Activated T-cell treated with anti-CD3 and anti-CD28 coated beads for 24 hours (primary cell): ENCODE measurements around the gene SPTBN4.
A peak's percentile ranks its signal among the peaks of the same experiment; 100 is the strongest.
"Not testable (repeated sequence)": the region's sequence is repeated elsewhere in the genome, so short reads cannot be mapped to it uniquely, and the experiment has no call there.

Source experiments
- DNase-seq: peaks from one replicate; pipeline ENCODE4 v3.0.0-alpha.2; 2020; ENCODE audit warnings: low read depth

Gene SPTBN4

DNA sequence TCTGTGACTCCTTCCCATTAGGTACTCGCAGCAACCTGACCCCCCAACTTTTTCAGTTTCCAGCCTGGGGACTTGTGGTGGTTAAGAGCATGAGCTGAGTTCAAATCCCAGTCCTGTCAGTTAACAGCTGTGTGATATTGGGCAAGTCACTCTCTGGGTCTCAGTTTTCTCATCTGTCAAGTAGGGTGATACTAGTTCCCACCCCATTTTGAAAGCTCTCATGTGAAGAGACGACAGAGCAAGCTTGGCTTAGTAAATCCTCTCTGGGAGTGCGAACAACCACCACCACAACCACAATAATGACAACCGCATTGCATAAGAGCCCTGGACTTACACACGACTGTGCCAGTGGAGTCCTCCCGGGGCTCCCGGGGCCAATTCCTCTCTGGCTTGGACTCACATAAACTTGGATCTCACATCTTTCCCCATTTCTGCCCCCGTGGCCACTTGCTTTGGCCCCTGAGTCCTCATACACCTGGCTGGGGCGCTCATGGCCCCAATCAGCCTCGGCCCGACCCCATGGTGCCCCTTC, 1.7 kb upstream of the SPTBN4 start:
- DNase-seq: peak; percentile 2

DNA sequence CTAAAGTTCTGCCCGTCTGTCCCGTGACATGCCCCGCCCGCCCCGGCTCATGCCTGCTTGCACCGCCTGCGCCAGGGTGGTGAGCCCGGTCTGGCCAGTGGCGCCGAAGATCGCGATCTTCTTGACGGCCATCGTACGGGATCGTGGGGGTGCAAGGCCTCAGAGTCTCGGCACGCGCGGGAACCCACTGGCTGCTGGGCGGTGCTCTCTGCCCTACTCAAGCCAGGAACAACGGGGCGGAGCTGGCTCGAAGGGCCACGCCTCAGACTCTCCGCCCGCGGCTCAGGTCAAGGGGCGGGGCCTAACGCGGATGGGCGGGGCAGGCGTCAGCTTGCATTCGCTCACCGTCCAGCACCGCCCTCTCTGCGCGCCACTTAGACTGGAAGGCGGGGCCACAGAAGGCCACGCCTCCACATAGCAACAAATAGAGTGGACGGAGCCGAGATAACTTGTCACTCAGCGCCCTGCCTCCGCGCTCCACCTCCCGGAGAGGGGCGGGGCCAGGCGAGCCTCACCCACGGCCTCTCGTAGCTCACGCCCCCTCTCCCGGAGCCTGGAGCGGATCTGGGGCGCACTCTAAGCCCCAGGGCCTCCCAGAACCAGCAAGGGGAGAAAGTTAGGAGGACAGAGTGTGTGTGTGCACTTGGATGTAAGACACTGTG, 1.1 kb upstream of the SPTBN4 start, which contains the start of gene BLVRB:
BLVRB (minus strand) TSS at position 189 of the 662 bp plus-strand sequence; CDS start at position 132, 57 bp downstream.
- peak; percentile 99 for DNase-seq

DNA sequence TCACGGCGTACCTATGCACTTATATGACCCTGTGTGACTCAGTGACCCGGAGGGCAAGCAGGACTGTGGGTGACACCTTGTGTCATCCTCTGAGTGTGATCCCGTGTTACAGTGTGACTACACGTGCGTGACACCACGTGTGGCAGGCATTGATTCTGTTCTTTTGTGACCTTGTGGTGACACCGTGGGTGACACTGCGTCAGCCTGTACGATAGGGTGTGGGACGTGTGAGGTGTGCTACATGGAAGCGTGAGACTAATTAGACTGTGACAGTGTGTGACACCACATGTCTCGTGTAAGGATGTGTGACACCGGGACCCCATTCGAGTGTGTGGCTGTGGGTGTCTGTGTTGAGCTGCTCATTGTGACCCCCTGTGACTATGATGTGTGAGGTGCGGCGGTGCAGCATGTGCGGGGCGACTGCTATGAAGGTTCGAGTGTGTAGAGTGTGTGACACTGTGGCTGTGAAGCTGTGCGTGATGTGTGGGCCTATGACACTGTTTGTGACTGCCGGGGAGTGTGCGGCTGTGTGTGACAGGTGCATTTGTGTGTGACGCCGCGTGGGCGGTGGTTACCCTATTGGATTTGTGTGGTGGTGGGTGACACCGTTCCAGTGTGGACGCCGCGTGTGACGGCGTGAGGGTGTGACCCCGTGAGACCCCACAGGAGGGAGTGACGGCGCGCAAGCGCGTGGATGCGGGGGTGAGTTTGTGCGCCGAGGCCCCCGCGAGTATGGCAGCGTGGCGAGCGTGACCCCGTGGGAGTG, 399 bp upstream of the SPTBN4 start:
- DNase-seq: peak; percentile 63

DNA sequence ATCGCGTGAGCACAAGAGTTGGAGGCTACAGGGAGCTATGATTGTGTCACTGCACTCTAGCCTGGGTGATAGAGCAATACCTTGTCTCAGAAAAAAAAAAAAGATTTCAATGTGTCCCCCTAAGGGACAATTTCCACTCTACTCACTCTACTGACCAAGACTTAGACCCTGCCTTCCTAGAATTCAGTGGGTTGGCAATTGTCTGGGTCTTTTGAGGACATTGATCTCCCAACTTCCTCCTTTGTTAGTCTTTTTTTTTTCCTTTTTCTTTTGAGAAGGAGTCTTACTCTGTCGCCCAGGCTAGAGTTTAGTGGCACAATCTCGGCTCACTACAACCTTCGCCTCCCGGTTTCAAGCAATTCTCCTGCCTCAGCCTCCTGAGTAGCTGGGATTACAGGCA, 2.2 kb downstream of the SPTBN4 start:
- no peak for DNase-seq

DNA sequence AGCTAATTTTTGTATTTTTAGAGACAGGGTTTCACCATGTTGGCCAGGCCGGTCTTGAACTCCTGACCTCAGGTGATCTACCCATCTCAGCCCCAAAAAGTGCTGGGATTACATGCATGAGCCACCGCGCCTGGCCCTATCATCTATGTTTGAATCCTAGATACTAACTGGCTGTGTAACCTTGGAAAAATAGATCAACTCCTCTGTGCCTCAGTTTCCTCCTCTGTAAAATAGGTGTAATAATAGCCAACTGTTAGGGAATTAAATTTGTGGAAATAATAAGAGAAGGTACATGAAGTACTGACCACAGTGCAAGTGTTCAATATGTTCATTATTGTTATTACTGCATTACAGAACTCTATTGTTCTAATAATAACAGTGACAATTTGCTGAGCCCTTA, 4.3 kb downstream of the SPTBN4 start:
- no peak for DNase-seq

DNA sequence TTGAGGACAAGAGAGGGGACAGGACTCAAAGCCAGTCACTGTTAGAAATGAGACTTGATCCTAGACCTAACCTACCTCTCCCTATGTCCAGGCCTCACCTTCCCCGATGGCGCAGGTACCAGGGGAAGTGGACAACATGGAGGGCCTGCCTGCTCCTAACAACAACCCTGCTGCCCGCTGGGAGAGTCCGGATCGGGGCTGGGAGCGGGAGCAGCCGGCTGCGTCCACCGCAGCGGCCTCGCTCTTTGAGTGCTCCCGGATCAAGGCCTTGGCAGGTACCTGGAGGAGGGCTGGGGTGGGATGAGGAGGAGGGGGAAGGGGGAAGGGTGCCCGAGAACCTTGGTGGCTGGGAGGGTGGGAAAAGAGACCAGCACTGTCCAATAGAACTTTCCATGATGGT, 5.7 kb downstream of the SPTBN4 start:
- DNase-seq: no peak

DNA sequence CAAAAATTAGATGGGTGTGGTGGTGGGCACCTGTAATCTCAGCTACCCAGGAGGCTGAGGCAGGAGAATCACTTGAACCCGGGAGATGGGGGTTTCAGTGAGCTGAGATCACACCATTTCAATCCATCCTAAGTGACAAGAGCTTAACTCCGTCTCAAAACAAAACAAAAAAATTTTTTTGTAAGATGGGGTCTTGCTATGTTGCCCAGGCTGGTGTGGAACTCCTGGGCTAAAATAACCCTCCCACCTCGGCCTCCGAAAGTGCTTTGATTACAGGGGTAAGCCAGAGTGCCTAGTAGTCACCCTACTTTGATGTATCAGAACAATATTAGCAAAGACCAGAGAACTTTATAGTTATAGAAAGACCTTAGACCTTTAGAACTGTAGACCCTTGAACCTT, 7.9 kb downstream of the SPTBN4 start:
- DNase-seq: no peak

DNA sequence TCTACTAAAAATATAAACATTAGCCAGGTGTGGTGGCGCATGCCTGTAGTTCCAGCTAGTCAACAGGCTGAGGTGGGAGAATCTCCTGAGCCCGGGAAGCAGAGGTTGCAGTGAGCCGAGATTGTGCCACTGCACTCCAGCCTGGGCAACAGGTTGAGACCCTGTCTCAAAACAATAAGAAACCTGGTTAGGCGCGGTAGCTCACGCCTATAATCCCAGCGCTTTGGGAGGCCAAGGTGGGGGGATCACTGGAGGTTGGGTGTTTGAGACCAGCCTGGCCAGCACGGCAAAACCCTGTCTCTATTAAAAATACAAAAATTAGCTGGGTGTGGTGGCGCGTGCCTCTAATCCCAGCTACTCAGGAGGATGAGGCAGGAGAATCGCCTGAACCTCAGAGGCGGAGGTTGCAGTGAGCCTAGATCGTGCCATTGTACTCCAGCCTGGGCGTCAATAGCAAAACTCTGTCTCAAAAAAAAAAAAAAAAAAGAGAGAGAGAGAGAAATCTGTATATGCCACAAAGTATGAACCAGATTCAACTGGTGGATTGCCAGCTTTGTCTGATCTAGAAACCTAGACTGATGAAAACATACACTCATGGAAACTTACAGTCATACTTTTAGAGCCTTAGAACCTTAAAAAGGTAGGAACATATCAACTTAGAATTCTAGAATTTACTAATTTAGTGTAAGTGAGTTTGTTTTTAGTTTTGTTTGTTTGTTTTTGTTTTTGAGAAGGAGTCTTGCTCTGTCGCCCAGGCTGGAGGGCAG, 9.3 kb downstream of the SPTBN4 start:
- not testable (repeated sequence) for DNase-seq

DNA sequence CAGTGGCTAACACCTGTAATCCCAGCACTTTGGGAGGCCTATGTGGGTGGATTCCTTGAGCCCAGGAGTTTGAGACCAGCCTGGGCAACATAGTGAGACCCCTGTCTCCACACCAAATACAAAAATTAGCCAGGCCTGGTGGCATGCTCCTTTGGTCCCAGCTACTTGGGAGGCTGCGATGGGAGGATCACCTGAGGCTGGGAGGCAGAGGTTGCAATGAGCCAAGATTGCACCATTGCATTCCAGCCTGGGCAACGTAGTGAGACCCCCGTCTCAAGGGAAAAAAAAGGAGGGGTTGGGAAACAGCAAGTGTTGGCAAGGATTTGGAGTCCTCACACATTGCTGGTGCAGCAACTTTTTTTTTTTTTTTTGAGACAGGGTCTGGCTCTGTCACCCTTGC, 19.2 kb downstream of the SPTBN4 start:
- no peak for DNase-seq

DNA sequence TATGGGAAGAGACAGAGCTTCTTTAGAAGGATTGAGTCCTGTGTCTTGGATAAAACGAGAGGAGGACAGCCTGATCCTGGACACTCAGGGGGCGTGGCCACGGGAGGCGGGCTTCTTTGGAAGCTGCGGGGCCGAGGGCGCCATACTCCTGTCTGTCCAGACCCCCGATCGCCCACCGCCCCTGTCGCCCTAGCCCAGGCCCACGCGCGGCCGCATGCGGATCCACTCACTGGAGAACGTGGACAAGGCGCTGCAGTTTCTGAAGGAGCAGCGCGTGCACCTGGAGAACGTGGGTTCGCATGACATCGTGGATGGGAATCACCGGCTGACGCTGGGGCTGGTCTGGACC, 23.1 kb downstream of the SPTBN4 start:
- DNase-seq: no peak

DNA sequence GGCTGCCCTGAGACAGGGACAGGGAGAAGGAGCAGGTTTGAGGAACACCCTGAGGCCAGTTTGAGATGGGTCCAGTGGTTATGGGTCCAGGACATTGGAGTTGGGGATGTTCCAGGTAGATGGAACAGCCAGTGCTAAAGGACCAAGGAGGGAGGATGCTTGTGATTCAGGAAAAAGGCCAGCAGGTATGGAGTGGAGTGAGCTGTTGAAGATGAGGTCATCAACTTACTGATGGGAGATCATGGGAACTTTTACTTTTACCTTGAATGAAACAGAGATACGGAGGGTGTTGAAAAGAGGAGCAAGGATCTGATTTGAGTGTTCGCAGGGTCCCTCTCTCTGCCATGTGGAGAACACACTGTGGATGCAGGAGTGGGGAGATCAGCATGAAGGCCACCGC, 25.5 kb downstream of the SPTBN4 start:
- DNase-seq: no peak

DNA sequence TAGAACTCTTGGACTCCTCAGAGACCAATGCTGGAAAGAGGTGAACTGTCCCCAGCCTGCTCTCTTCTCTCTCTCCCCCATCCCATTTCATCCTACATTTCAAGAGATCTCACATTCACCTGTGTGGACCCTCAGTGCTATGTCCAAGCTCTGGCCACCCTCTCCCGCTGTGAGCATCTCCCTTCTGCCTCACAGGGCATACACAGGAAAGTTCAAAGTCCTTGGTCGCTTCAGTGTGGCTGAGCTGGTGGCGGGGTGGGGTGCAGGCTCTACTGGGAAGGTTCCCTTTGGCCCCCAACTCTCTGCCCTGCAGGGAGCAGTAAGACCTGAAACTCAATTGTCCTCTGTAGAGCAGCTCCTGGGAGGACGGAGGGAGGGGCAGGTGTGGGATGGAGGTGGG, 27.0 kb downstream of the SPTBN4 start:
- DNase-seq: no peak

DNA sequence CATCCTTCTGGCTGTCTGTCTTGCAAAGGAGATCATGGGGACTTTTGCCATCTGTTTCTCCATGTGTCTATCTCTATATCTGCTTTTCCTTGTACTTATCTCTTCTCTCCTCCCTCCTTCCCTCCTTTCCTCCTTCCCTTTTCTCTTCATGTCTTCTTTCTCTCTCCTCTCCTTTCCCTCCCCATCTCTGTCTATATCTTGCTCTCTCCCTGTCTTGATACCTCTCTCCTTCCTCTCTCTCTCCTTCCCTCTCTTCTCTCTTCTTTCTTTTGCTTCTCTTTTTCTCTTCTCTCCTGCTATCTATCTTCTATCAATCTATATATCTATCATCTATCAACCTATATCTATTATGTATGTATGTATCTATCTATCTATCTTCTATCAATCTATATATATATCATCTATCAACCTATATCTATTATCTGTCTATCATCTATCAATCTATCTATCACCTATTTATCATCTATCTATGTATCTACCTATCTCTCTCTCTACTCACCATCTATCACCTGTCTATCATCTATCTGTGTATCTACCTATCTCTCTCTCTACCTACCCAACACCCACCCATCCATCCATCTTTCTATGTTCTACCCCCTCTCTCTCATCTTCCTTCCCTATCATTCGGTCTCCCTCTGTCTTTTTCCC, 27.5 kb downstream of the SPTBN4 start:
- no peak for DNase-seq

DNA sequence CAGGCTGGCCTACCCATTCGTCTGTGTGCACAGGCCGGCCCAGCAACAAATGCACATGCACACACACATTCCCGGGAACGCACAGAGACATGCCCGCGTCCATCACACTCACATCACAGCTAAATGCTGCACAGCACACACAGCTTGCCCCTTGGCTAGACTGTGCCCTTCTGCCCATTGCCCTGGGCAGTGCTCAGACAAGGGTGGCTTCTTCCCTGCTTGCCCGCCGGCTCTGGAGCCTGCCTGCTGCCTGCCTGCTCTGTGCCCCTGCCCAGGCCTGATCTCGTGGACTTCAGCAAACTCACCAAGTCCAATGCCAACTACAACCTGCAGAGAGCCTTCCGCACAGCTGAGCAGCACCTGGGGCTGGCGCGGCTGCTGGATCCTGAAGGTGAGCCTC, 30.4 kb downstream of the SPTBN4 start:
- no peak for DNase-seq

DNA sequence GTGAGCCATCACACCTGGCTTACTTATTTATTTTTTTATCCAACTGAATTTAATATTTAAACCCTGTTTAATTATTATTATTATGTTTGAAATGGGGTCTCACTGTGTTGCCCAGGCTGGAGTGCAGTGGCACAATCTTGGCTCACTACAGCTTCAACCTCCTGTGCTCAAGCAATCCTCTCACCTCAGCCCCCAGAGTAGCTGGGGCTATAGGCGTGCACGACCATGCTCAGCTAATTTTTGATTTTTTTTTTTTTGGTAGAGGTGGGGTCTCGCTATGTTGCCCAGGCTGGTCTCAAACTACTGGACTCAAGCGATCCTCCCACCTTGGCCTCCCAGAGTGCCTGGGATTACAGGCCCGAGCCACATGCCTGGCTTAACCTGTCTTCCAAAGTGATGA, 32.5 kb downstream of the SPTBN4 start:
- DNase-seq: no peak

DNA sequence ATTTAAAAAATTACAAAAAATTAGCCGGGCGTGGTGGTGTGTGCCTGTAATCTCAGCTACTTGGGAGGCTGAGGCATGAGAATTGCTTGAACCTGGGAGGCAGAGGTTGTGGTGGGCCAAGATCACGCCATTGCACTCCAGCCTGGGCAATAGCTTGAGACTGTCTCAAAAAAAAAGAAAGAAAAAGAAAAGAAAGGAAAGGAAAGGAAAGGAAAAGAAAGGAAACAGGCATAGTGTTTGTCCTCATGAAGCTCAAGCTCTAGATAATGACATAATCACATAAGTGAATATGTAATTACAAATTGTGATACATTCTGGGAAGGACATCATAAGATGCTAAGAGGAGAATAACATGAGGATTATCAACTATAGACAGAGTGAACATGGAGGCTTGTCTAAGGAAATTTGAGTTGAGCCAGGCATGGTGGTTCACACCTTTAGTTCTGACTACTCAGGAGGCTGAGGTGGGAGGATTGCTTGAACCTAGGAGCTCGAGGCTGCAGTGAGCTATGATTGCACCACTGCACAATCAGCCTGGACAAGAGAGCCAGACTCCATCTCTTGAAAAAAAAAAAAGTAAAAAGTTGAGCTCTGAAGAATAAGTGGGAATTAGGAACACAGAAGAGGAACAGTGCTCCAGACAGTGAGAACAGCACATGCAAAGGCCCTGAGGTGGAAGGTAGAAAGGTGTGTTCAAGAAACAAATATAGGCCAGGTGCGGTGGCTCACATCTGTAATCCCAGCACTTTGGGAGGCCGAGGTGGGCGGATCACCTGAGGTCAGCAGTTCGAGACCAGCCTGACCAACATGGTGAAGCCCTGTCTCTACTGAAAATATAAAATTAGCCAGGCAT, 34.1 kb downstream of the SPTBN4 start:
- DNase-seq: not testable (repeated sequence)

DNA sequence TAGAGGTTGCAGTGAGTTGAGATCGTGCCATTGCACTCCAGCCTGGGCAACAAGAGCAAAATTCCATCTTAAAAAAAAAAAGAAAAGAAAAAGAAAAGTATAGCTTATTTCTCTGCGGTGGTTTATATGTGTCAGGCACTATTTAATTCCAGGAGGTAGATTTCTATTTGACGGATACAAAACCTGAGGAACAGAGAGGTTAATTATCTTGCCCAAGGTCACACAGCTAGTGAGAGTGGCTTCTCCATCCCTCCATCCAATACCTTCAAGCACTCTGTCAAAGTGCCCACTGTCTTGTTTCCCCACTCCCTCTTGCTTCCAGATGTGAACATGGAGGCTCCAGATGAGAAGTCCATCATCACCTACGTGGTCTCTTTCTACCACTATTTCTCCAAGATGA, 34.8 kb downstream of the SPTBN4 start:
- DNase-seq: no peak

DNA sequence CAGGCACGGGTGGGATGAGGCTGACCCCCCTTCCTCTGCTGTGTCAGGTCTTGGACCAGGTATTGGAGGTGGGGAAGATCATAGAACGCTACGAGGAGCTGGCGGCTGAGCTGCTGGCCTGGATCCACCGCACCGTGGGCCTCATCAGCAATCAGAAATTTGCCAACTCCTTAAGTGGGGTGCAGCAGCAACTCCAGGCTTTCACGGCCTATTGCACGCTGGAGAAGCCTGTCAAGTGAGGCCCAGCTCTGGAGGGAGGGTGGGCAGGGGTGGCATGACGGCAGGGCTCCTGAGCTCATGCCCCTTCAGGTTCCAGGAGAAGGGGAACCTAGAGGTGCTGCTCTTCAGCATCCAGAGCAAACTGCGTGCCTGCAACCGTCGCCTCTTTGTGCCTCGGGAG, 35.3 kb downstream of the SPTBN4 start:
- no peak for DNase-seq

DNA sequence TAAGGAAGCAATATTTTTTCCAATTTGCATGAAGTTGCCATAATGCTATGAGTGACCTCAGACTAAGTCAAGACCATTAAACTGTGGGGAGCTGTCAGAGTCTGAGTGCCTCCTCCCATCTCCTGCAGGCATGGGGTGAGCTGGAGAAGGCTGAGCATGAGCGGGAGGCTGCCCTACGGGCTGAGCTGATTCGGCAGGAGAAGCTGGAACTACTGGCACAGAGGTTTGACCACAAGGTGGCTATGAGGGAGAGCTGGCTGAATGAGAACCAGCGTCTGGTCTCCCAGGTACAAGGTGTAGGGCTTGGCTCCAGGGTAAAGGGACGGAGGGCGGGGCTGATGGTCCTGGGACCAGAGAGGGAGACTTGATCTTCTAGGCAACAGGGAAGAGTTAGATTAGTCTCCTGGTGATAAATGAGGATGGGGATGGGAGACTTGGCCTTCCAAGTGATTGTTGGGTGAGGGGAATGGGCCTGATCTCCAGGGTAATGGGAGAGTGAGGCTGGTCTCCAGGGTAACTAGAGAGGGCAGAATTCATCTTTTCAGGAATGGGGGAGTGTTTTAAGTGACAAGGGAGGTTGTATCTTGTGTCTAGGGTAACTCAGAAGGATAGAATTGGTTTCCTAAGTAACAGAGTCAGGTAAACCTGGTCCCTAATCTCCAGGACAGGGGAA, 36.0 kb downstream of the SPTBN4 start:
- DNase-seq: no peak

DNA sequence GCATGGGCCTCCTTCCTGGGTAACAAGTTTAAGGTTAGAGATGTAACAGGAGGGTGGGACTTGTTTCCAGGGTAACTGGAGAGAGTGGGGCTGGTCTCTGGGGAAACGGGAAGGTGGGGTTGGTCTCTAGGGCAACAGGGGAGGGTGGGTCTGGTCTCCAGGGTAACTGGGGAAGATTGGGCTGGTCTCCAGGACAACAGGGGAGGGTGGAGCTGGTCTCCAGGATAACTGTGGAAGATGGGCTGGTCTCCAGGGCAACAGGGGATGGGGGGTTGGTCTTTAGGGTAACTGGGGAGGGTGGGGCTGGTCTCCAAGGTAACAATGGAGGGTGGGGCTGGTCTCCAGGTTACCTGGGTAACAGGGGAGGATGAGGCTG, 36.5 kb downstream of the SPTBN4 start:
- no peak for DNase-seq

DNA sequence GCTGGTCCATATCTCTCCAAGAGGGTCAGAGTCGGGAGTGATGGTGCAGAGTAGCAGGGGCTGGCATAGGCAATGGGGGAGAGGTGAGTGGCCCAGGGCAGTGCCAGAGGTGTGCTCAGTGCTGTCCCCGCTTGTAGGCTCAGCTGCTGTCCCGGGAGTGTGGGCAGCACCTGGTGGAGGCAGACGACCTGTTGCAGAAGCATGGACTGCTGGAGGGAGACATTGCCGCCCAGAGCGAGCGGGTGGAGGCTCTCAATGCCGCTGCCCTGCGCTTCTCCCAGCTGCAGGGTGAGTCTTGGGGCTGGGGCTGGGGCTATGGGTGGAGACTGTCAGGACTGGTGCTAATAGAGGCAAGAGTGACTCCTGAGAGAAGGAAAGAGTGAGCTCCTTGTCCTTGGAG, 39.3 kb downstream of the SPTBN4 start:
- no peak for DNase-seq
